GM23338 (cell line): ENCODE results near the gene JMY. TPM values are rescaled to one million over a fixed set of nuclear protein-coding genes. Genes with fewer than 3 reads are reported as not detected.
"Not testable (repeated sequence)": the region's sequence is repeated elsewhere in the genome, so short reads cannot be mapped to it uniquely, and the experiment has no call there.

Experiments
- ATAC-seq: fragments of 200-7000 bp; cut with Tn5 transposase; 3 replicates; pipeline ENCODE4 v1.9.1; 2020
- DNase-seq: peaks from one replicate; pipeline ENCODE4 v3.0.0-alpha.2; 2015; ENCODE audit warnings: low spot score
- H2AFZ ChIP-seq: fragments of 200-600 bp; sonication (generic); 2 replicates; pipeline ENCODE4 v1.8.0; 2016; ENCODE audit warnings: antibody characterized with exemption, mild to moderate bottlenecking, moderate library complexity
- H3F3A ChIP-seq: fragments of 200-600 bp; sonication (generic); replicated peaks from 2 replicates; pipeline ENCODE4 v1.8.0; 2017; ENCODE audit warnings: antibody characterized with exemption, mixed run types, low read depth
- H3K27ac ChIP-seq: fragments of 200-600 bp; sonication (generic); 2 replicates; pipeline ENCODE4 v1.6.1; 2016; ENCODE audit warnings: low read depth
- H3K27me3 ChIP-seq: fragments of 200-600 bp; sonication (generic); 2 replicates; pipeline ENCODE4 v1.8.0; 2016; ENCODE audit warnings: mild to moderate bottlenecking, mixed run types, moderate library complexity; ENCODE audit not compliant: insufficient read depth
- H3K36me3 ChIP-seq: fragments of 200-600 bp; sonication (generic); 2 replicates; pipeline ENCODE4 v1.8.0; 2016; ENCODE audit warnings: mild to moderate bottlenecking; ENCODE audit not compliant: insufficient read depth
- H3K4me1 ChIP-seq: fragments of 200-600 bp; sonication (generic); 2 replicates; pipeline ENCODE4 v1.8.0; 2016; ENCODE audit warnings: mild to moderate bottlenecking, moderate library complexity; ENCODE audit not compliant: insufficient read depth
- H3K4me2 ChIP-seq: fragments of 200-600 bp; sonication (generic); 2 replicates; pipeline ENCODE4 v1.7.1; 2017; ENCODE audit warnings: mixed run types
- H3K4me3 ChIP-seq: fragments of 200-600 bp; sonication (generic); 2 replicates; pipeline ENCODE4 v1.6.1; 2016; ENCODE audit warnings: mixed run types
- H3K79me2 ChIP-seq: fragments of 200-600 bp; sonication (generic); replicated peaks from 2 replicates; pipeline ENCODE4 v1.8.0; 2017; ENCODE audit warnings: mild to moderate bottlenecking; ENCODE audit not compliant: insufficient read depth
- H3K9me2 ChIP-seq: fragments of 200-600 bp; sonication (generic); 2 replicates; pipeline ENCODE4 v1.8.0; 2017; ENCODE audit not compliant: insufficient read depth
- H4K20me1 ChIP-seq: fragments of 200-600 bp; sonication (generic); replicated peaks from 2 replicates; pipeline ENCODE4 v1.8.0; 2017; ENCODE audit warnings: mild to moderate bottlenecking; ENCODE audit not compliant: insufficient read depth
- H3K27ac Mint-ChIP-seq: 2 replicates; pipeline ENCODE4 v1.8.0; 2020; ENCODE audit warnings: inconsistent platforms, mild to moderate bottlenecking, moderate library complexity, mixed read lengths
- H3K27me3 Mint-ChIP-seq: 3 replicates; pipeline ENCODE4 v1.8.0; 2022; ENCODE audit warnings: low read depth, mild to moderate bottlenecking, moderate library complexity, mixed read lengths, inconsistent platforms; ENCODE audit not compliant: insufficient read depth, poor library complexity
- H3K36me3 Mint-ChIP-seq: 3 replicates; pipeline ENCODE4 v1.8.0; 2021; ENCODE audit warnings: low read depth, mild to moderate bottlenecking, inconsistent platforms, moderate library complexity, mixed read lengths
- H3K4me1 Mint-ChIP-seq: 3 replicates; pipeline ENCODE4 v1.8.0; 2020; ENCODE audit warnings: mild to moderate bottlenecking, inconsistent platforms, mixed read lengths
- H3K4me3 Mint-ChIP-seq: 3 replicates; pipeline ENCODE4 v1.8.0; 2021; ENCODE audit warnings: moderate library complexity, mild to moderate bottlenecking, inconsistent platforms, mixed read lengths
- H3K9me3 Mint-ChIP-seq: 3 replicates; pipeline ENCODE4 v1.8.0; 2020; ENCODE audit warnings: moderate library complexity, mild to moderate bottlenecking, inconsistent platforms, mixed read lengths
- CREB1 ChIP-seq: fragments of 250-450 bp; sonication (Bioruptor Pico); IDR thresholded peaks from 2 replicates; pipeline ENCODE4 v1.5.0; 2020; ENCODE audit warnings: low read depth, mild to moderate bottlenecking, moderate library complexity
- CTCF ChIP-seq, 2 experiments: fragments of 200-600 bp in 1 of 2; sonication (generic) in 1 of 2; conservative IDR thresholded peaks; 2 replicates each; pipeline versions ENCODE4 v1.5.1 to v1.6.1; 2016 to 2017; ENCODE audit warnings: antibody characterized with exemption in 2 of 2, low read depth in 2 of 2, mild to moderate bottlenecking in 2 of 2, moderate library complexity in 1 of 2
- EZH2phosphoT487 ChIP-seq: fragments of 200-600 bp; sonication (generic); IDR thresholded peaks from one replicate; pipeline ENCODE4 v1.8.1; 2018; ENCODE audit warnings: antibody characterized with exemption; ENCODE audit not compliant: unreplicated experiment
- JUNB ChIP-seq: IDR thresholded peaks from one replicate; pipeline ENCODE4 v1.6.1; 2016; ENCODE audit warnings: antibody characterized with exemption; ENCODE audit not compliant: unreplicated experiment
- POLR2AphosphoS5 ChIP-seq: IDR thresholded peaks from 2 replicates; pipeline ENCODE4 v1.6.1; 2016; ENCODE audit warnings: antibody characterized with exemption, low read depth
- ZNF114 ChIP-seq: fragments of 250-450 bp; sonication (Bioruptor Pico); IDR thresholded peaks from 2 replicates; pipeline ENCODE4 v1.5.0; 2020; ENCODE audit warnings: mild to moderate bottlenecking, moderate library complexity
- polyA plus RNA-seq: library from polyadenylated mRNA; unstranded; fragments of >200 nt; fragmentation: Nextera tagmentation; extraction: Ambion mirVana; gene quantifications from 2 replicates; pipeline ENCODE4 v1.2.1, GENCODE V29; 2016
- total RNA-seq: library from RNA; depleted of rRNA; stranded (reverse); fragments of >200 nt; shearing (Covaris generic); gene quantifications from 2 replicates; pipeline ENCODE4 v1.2.3, GENCODE V29; 2014
- TF ChIP-seq, protein P1 (sequence below): IDR thresholded peaks from 2 replicates; pipeline ENCODE4 v1.6.1; 2016; ENCODE audit warnings: antibody characterized with exemption

JMY gene
- total and polyA plus RNA-seq, 2 experiments from 2014 or later = 6.2 to 18.4 TPM

DNA sequence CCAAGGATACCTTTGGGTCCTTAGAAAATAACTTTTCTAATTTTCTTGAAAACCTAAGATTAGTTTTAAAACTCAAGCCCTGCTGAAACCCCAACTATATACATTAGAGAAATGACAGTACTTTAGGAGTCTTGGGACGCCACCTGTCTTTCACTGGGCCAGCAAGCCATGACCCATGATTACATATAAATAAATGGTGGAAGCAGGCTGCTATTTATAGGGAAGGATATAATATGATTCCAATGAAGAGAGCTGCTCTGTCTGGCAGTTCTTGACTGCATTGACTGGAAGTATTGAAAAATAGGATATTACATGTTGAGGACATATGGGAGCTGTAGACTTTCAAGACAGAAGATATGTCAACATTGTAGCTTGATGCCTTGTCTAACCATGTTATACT, 7.3 kb downstream of the JMY start:
- H3K79me2 ChIP-seq = peaks cover 98% of the 10 kb centered on the region
- no peaks in the 10 kb centered on the region for H3K9me3 Mint-ChIP-seq
- no peak overlapping the region for H3K4me3 Mint-ChIP-seq

DNA sequence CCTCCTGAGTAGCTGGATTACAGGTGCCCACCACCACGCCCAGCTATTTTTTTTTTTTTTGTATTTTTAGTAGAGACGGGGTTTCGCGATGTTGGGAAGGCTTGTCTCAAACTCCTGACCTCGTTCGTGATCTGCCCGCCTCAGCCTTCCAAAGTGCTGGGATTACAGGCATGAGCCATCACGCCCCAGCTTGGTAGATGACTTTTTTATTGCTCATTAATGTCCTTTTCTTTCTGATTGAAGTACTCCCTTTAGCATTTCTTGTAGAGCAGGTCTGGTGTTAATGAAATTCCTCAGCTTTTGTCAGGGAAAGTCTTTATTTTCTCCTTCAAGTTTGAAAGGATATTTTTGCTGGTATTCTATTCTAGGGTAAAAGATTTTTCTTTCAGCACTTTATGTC, 18.1 kb downstream of the JMY start:
- H3K4me2 ChIP-seq = peak overlapping the region; percentile 23
- Mint-ChIP-seq H3K27ac (peak overlapping the region; percentile 17; the same call in 1 of the 2 replicates), H3K4me1 (peaks cover 35% of the 10 kb centered on the region)
- H4K20me1 ChIP-seq, H3K4me3 Mint-ChIP-seq, H3K36me3 Mint-ChIP-seq, H3K9me2 ChIP-seq, H3K36me3 ChIP-seq, H2AFZ ChIP-seq, ATAC-seq, H3K27me3 Mint-ChIP-seq, H3F3A ChIP-seq, H3K4me3 ChIP-seq, H3K9me3 Mint-ChIP-seq, H3K27me3 ChIP-seq: not testable (repeated sequence)
- peaks cover 29% of the 10 kb centered on the region for H3K4me1 ChIP-seq
- peak; percentile 39 for DNase-seq
- peak overlapping the region; percentile 39 for H3K27ac ChIP-seq
- H3K79me2 ChIP-seq = peaks cover 87% of the 10 kb centered on the region

More for the DNA sequence above, 7.3 kb downstream of the JMY start:
- Histone ChIP-seq H3K4me2 (no peak overlapping the region), H3K4me3 (no peak overlapping the region), H4K20me1 (no peaks in the 10 kb centered on the region), H3K4me1 (peaks cover 25% of the 10 kb centered on the region; the same call in 1 of the 2 replicates), H3K36me3 (no peaks in the 10 kb centered on the region), H3K27ac (no peak overlapping the region), H2AFZ (no peak overlapping the region), H3F3A (no peaks in the 10 kb centered on the region), H3K27me3 (no peaks in the 10 kb centered on the region), H3K9me2 (no peaks in the 10 kb centered on the region)
- Mint-ChIP-seq H3K27ac (no peak overlapping the region), H3K36me3 (no peaks in the 10 kb centered on the region; the same call in 2 of the 3 replicates), H3K4me1 (peaks cover 34% of the 10 kb centered on the region), H3K27me3 (peaks cover 2% of the 10 kb centered on the region)
- DNase-seq = no peak
- no peak for ATAC-seq
- TF ChIP-seq, protein P1, sequence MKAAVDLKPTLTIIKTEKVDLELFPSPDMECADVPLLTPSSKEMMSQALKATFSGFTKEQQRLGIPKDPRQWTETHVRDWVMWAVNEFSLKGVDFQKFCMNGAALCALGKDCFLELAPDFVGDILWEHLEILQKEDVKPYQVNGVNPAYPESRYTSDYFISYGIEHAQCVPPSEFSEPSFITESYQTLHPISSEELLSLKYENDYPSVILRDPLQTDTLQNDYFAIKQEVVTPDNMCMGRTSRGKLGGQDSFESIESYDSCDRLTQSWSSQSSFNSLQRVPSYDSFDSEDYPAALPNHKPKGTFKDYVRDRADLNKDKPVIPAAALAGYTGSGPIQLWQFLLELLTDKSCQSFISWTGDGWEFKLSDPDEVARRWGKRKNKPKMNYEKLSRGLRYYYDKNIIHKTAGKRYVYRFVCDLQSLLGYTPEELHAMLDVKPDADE = no peak
- no peak for TF ChIP-seq CREB1 (CRISPR knock-in tag)
- peak in 1 of 2 experiments; percentile 37; a peak in 2 of 4 replicates for TF ChIP-seq CTCF (conservative IDR thresholded peaks at IDR 0.05; ENCODE audit: low read depth in 2 of 2)
- TF ChIP-seq ZNF114 (CRISPR knock-in tag) = no peak

DNA sequence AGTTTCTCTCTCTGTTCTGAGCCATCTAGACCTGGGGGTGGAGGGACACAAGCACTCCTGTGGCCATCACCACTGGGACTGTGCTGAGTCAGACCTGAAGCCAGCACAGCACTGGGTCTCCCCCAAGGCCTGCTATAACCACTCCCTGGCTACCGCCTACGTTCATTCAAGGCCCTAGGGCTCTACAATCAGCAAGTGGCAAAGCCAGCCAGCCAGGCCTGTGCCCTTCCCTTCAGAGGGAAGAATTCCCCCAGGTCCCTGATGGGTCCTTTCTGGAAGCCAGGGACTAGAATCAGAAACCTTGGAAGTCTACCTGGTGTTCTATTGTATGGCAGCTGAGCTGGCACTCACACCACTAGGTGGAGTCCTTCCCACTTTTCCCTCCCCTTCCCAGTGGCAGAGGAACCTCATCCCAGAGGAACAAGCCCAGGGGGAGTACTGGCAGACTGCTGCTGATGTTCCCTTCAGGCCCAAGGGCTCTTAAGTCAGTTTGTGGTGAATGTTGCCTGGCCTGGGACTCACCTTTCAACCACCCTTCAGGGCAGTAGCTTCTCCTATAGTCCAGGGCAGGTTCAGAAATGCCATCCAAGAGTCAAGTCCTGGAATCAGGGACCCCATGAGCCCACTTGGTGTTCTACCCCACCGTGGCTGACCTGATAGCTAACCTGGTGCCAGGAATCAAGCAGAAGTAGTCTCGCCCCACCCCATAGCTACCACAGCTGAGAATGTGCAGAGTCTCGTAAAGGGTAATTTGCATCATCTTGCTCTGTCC, 20.0 kb downstream of the JMY start:
- Histone ChIP-seq H3K27me3 (no peaks in the 10 kb centered on the region), H3K4me1 (peaks cover 28% of the 10 kb centered on the region), H3K4me3 (no peak overlapping the region), H2AFZ (no peak overlapping the region), H3K27ac (no peak overlapping the region), H3F3A (no peaks in the 10 kb centered on the region), H4K20me1 (no peaks in the 10 kb centered on the region), H3K4me2 (0 out of 2 replicates have a peak overlapping the region, but pooled peaks have one; percentile 5), H3K9me2 (no peaks in the 10 kb centered on the region), H3K79me2 (peaks cover 81% of the 10 kb centered on the region), H3K36me3 (no peaks in the 10 kb centered on the region)
- no peak overlapping the region for H3K4me3 Mint-ChIP-seq
- H3K36me3 Mint-ChIP-seq = no peaks in the 10 kb centered on the region
- peak overlapping the region; percentile 92 for H3K27ac Mint-ChIP-seq
- no peaks in the 10 kb centered on the region; the same call in 1 of the 3 replicates for H3K9me3 Mint-ChIP-seq
- DNase-seq = peak; percentile 85
- peaks cover 33% of the 10 kb centered on the region for H3K4me1 Mint-ChIP-seq
- peaks cover 7% of the 10 kb centered on the region for H3K27me3 Mint-ChIP-seq
- peak; percentile 95 for ATAC-seq
- TF ChIP-seq JUNB = no peak
- no peak for TF ChIP-seq EZH2phosphoT487
- TF ChIP-seq ZNF114 (CRISPR knock-in tag) = no peak
- TF ChIP-seq POLR2AphosphoS5 = no peak
- TF ChIP-seq, protein P1 = no peak
